NCI-H2171 (cell line): ENCODE data around the gene CMC4.

Experiments used
- DNase-seq: peaks from one replicate; lab custom pipeline; 2025; lab: John Stamatoyannopoulos, UW

CMC4 gene

GRCh38 chrX:155053656-155054055, 17.3 kb downstream of the CMC4 start:
- no peak for DNase-seq

- no peak for DNase-seq
Measured at GRCh38 chrX:155052738-155053498, 18.0 kb downstream of the CMC4 start.

GRCh38 chrX:155048977-155049619, 21.8 kb downstream of the CMC4 start:
- DNase-seq, result no peak

GRCh38 chrX:155046811-155047528, 24.0 kb downstream of the CMC4 start:
- DNase-seq, result no peak

- DNase-seq, result no peak
Measured at GRCh38 chrX:155046129-155046810, 24.7 kb downstream of the CMC4 start.

- no peak for DNase-seq
Measured at GRCh38 chrX:155035688-155036087, 35.2 kb downstream of the CMC4 start.

GRCh38 chrX:155031657-155032056, 39.3 kb downstream of the CMC4 start:
- no peak for DNase-seq

- DNase-seq, result no peak
Measured at GRCh38 chrX:155028877-155029291, 42.1 kb downstream of the CMC4 start.

GRCh38 chrX:155028129-155028528, 42.8 kb downstream of the CMC4 start:
- DNase-seq, result no peak

GRCh38 chrX:155027509-155028066, 43.3 kb downstream of the CMC4 start:
- DNase-seq, result no peak

- DNase-seq, result peak; percentile 84
Measured at GRCh38 chrX:155026727-155027508, 44.0 kb downstream of the CMC4 start, which contains the start of gene FUNDC2. FUNDC2 (plus strand) TSS chrX:155026844; CDS start chrX:155026939, 95 bp downstream.

GRCh38 chrX:155026420-155026726, 44.6 kb downstream of the CMC4 start:
- DNase-seq, result no peak

GRCh38 chrX:155023907-155024833, 46.8 kb downstream of the CMC4 start:
- DNase-seq, result no peak

GRCh38 chrX:155022585-155022984, 48.4 kb downstream of the CMC4 start, which contains the start of gene F8:
F8 (minus strand) TSS chrX:155022723; CDS start chrX:155022552, 171 bp downstream.
- DNase-seq, result no peak

- DNase-seq, result no peak
Measured at GRCh38 chrX:155020591-155020990, 50.3 kb downstream of the CMC4 start.
